Stimulated activated CD4-positive, alpha-beta T cell treated with anti-CD3 and anti-CD28 coated beads, Interleukin-12 subunit alpha, Interleukin-12 subunit beta, amount 100 ng/mL, for 4 hours (primary cell): ENCODE data around the gene ADAMTSL3.
"Not testable (repeated sequence)": the region's sequence is repeated elsewhere in the genome, so short reads cannot be mapped to it uniquely, and the experiment has no call there.

Source experiments
- DNase-seq: peaks from one replicate; pipeline ENCODE4 v3.0.0-alpha.2; 2020

The ADAMTSL3 gene

DNA sequence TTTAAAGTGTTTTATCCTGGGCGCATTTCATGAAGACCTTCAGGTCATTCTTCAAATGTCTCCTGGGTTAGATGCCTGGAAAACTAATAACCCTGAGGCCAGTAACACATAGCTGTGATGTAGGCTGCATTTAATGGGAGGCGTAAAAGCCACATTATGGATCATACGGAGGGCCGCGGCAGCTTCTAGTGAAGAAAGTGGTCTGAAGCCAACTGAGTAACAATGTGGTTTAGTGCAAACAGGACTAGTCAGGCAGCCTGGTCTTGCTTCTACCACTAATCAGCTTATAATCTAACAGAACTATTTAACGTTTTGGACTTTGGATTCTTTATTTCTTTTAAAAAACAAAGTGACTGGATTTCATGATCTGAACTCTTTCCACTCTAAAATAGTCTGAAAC is 54.4 kb downstream of the ADAMTSL3 start:
- no peak for DNase-seq

DNA sequence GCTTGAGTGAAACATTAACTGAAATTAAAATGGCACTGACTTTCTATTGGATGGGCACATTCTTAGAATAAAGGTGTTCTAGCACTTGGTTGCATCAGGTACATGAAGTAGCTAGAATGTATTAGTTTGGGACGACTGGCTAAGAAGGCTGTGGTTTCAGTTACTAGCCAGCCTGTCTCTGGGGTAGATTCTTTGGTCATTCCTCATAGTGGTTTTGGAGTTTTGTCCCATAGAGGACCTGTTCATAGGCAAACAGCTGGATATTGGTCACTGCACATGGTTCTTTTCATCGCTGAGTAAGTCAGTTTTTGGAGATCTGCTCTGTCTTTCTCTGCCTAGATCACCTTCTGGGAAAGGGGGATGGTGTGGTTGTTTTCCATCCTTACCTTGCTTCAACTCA is 55.3 kb downstream of the ADAMTSL3 start:
- no peak for DNase-seq

DNA sequence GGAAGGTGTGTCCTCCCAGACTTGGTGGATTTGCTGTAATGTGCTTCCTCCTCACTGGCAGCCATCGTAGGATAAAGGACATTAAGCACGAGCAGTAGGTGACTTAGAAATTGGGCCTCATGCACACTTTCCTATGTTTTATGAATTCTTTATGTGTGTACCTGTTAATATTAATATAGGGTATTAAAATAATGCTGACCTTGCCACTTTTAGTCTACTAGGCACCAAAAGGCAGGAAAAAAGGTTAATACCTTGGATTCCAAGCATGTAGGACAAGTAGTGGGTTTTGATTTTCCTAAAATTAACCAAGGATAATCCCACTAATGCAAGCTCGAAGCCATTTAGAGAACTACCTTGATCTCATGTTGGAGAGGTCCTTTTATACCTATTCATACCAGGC is 55.9 kb downstream of the ADAMTSL3 start:
- no peak for DNase-seq

DNA sequence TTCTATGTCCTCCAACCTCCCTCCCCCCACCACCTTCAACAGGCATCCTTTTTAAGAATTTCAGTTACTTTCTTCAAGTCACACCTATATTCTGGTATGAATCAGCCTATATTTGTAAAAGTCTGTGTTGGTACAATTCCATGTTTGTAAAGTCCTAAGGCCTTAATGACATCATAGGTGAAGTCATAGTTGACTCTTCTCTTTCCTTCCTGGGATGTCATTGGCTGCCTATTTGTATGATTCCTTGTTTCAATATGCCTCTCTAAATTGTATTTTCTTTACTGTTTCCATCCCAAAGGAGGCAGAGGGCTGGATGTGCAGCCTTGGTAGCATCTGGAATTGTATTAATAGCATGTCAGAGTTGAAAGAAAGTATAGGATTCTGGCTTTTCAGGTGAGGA is 56.5 kb downstream of the ADAMTSL3 start:
- no peak for DNase-seq

DNA sequence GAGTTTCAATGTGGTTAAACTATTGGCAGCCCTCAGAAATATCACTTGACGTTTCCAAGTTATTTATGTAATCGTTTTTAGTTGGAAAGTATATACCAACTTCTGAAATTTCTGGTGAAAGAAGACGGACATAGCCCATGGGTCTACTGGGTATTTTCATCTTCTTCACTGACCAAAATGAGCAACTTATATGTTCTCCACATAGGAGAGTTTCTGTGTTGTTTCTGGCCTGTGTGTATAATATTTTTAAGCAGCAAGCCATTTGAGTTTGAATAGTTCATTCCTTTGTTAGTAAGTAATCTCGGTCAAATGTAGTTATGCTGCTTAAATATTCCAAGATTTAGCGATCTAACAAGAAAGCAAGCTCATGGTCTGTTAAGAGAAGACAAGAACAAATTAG is 57.3 kb downstream of the ADAMTSL3 start:
- no peak for DNase-seq

DNA sequence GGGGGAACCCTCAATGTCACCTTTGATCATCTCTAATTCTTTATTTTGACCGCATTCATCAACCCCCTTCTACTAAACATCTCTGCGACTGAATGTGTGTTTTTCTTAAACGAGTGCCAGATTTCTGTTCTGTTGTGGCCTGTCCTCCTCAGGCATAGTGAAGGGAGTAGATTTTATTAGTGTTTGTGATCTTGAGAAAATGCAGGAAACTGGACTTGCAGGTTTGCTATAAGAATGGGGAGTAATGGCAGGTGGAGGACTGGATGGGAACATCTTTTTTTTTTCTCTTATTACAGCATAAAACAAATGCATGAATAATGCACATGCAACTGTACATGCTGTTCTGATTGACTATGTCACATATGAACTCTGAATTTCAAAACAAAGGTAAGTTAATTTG is 59.3 kb downstream of the ADAMTSL3 start:
- no peak for DNase-seq

DNA sequence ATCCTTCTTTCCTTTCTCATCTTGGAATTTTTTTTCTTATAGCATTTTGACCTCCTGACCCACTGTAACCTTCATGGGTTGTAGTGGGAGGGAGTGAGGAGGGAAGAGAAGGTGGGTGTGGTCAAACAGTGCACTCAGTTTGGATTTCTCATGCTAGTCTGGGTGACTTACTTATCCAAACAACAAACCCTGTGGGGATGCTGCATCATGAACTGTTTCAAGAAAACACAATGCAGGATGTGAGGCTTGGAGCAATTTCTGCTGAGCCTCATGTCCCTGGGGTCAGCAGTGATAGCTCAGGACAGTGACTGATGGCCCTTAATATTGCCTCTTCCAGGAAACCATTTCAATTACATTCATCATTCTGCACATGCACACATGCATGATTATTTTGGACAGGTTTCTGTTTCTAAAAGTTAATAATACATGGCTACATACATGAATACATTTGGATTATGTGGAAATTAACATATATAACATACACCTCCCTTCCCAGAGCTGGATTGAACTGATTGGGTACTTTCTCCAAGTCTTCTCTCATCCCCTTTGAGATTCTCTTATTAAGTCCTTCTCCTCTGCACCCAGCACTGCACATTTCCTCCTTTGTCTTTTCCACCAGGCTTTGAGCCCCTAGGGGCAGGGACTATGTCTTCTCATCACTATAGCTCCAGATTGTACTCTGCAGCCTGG is 61.2 kb downstream of the ADAMTSL3 start:
- no peak for DNase-seq

DNA sequence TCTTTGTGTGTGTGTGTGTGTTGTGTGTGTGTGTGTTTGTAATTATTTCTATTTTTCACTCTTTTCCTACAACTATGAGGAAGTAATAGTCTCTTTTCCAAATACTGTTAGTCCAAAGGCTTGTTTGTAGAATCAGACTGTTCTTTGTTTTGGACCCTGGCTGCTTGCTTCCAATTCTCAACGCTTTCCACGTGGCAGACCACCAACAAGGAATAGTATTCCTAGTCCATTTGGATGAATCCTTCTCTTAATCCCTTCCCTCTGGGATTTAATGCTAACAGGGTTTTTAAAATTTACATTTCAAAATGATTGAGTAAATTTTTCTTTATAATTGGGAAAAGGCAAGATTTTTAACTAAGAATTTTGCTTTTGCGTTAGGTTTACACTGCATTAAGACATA is 62.7 kb downstream of the ADAMTSL3 start:
- no peak for DNase-seq

DNA sequence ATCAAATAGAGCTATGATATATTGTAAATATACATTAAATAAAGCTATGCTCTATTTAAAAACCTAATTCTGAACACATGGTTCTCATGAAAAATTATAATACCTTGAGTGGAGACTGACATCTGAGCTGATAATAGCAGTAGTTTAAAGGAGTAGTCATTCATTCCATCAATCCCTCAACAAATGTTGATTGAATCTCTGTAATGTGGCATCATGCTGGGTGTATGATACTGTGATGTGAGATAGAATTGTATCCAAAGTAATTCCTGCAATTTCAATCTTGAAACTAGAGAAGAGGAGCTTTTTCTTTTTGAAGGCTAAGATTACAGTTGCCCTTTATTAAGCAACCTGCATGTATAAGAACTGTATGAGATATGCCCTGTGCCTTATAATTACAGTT is 63.1 kb downstream of the ADAMTSL3 start:
- DNase-seq: no peak

DNA sequence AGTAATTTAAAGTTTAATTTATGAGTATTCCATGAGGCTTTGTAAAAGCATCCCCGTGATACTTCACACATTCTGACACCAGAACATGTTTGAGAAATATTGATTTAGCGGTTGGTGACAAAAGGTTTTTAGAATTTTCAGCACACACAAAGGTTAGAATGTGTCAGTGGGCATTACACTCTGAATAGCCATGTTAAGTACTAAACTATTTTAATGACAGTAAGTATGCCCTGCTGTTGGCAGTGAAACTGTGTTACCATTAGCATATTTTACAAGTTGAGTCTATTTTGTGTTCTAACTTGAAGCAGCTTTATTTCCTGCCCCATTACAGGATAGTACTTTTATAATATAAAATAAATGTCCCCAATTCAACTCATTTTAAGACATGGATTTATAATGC is 66.5 kb downstream of the ADAMTSL3 start:
- DNase-seq: no peak

DNA sequence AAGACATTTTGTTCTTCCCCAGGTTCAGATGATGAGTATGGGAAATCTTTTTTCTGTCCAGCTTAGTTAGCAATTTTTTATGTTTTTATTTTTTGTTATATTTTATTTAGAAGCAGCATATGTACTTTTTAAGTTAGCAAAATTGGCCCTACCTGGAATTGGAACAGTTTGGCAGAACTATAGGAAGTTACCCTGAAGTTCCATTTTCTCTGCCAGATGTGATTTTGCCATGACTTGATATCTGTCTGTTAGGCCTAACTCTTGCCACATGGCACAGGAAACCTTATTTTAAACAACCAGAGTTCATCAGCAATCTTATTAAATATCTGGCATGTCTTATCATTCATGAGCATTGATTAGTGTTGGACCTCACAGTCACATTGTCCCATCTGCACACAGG is 67.1 kb downstream of the ADAMTSL3 start:
- no peak for DNase-seq

DNA sequence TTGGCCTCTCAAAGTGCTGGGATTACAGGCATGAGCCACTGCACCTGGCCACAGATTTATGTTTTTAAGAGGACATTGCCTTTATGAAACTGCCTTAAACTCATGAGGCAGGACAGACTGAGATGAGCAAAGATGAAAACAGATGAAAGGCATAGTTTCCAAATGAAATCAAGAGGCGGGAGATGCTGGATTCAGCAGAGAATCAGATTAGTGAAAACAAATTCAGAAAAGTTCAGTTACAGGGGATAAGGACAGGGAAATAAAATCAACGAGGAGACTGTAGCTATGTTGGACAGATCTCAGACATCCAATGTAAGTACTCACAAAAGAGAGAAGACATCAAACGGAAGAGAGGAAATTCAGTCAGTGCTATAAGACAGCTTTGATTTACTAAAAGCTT is 68.1 kb downstream of the ADAMTSL3 start:
- no peak for DNase-seq

DNA sequence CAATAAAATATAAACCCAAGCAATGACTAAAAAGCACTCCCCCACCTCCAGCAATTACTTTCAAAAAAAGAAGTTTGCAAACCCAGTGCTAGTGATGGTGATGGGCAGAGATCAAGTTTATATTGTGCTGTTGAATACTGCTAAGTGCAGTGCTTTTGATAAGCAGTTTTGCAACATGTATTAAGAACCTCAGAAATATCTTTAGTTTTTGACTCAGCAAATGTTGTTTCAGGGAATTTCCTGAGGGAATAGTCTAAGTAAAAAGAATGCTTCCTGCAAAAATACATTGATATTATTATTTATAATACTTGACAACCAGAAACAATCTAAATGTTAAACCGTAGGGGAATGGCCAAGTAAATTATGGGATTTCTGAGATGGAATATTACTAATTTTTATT is 69.3 kb downstream of the ADAMTSL3 start:
- DNase-seq: no peak

DNA sequence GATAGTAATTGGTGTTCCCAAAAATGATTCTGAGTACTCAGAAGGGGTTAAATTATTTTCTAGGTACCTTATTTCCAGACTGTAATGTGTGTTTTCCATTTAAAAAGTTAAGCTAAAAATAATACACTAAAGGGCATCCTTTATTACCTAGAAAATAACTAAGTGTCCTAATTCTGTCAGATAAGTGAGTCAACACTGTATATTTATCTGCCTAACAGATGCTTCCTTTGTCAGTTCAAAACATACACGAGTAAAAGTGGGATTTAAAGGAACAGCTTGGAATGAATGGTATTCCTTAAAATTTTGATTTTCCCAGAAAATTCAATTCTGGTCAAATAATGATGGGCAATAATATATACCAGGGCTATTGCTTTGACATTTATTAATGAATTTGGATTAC is 78.3 kb downstream of the ADAMTSL3 start:
- DNase-seq: no peak

DNA sequence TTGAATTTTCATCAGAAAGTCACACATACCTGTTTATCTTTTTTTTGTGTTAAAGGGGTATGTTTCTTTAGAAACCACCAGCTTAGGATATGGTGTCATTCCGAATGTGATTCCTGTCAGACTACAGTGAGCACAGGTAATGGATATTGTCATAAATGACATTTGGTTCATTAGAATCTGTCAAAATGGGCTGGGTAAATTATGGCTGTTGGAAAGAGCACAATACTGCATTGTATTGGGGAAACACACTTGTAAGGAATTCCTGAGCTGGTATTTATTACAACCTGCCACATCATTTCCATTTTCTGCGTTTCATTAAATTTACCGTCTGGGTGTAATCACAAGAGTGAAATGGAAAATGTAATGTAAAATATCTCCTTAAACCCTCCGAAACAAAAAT is 78.8 kb downstream of the ADAMTSL3 start:
- DNase-seq: no peak

DNA sequence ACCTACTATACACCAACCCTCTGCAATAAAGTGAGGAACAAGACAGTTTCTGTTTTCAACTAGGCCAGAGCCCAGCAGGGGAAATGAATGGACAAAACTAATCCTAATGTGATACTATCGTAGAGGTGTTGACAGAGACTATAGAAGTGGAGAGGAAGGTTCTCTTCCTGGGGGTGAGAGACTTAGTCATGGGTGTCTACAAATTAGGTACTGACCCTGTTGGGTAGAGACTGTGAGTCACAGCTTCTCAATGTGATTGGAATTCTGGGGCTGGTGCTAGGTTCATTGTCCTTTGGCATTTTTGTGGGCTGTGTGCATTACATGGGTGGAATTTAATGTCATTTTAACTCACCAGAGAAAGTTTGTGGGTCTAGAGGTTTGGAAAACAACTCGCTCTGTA is 79.3 kb downstream of the ADAMTSL3 start:
- DNase-seq: no peak

DNA sequence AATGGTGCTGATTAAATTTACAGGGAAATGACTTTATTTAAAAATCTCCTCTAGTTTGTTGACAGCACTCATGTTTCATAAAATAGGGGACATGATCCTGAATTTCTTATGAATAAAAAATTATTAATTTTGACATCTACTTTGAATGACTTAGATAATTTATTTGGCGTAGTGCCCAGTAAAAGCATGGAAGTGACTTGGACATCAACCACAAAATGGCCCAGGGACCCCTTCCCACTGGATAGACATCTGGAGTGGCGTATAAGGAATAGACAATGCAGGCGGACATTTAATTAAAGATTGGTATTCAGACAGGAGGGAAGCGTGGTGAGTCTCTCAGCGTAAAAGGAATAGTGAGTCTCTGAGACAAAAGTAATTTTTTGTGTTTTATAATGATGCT is 79.8 kb downstream of the ADAMTSL3 start:
- DNase-seq: no peak

DNA sequence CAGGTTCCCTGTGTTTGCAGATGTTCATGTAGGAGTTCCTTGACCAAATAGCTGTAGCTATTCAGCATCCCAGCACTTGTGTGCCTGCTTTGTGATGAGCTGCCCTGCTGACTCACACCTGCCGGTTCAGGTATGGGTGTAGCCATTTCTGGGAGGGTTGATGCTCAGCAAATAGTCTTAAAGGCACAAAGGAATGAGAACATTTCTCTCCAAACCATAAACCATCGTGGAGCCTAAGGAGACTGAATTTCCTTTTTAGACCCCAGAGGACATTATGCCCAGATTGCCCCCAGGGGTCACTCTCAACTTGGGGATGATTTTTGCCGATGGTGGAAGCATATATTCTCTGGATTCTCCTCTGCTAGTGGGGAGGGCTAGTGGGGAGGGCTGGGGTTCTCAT is 80.6 kb downstream of the ADAMTSL3 start:
- DNase-seq: no peak

DNA sequence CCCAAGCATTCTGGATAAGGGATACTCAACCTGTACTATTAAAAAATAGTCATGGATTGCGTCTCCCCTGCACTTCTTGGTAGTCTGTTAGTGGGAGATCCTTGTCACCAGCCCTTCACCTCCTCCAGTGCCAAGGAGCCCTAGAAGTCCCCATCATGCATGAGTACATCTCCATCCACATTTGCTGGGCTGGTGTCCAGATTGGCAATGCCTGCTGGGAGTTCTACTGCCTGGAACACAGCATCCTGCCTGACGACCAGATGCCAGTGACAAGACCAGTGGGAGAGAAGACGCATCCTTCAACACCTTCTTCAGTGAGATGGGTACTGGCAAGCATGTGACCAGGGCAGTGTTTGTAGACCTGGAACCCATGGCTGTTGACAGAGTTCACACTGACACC is 85.7 kb downstream of the ADAMTSL3 start:
- DNase-seq: no peak

DNA sequence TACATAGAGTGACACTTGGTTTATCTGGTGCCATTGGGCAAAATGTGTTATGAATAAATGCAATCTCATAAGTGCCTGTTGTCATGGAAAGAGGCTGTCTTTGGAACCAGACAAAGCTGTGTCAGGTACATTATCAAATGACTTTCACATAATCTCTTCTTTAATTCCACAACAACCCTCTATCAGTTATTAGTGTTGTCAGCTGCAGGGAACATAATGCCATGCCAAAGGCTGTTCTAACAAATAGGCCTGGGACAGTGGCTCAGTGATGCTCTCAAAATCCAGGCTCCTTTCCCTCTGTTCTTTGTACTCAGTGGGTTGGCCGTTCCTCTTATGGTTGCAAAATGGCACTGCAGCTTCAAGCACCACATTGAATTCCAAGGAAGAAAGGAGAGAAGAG is 91.8 kb downstream of the ADAMTSL3 start:
- no peak for DNase-seq

DNA sequence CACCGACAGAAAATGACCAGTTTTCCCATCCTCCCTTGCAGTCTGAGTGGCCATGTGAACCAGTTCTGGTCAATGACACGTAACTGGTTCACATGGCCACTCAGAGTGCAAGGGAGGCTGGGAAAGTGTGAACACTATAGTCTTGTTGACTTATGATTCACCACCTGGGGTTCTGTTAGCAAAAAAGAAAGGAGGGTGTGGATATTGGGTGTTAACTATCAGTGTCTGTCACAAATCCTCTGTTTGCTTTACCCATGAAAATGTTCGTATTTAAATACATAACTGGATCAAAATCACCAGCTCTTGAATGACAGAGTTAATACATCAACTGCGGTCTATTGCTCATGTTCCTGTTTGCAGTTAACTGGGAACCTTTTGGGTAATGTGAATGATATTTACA is 92.3 kb downstream of the ADAMTSL3 start:
- no peak for DNase-seq

DNA sequence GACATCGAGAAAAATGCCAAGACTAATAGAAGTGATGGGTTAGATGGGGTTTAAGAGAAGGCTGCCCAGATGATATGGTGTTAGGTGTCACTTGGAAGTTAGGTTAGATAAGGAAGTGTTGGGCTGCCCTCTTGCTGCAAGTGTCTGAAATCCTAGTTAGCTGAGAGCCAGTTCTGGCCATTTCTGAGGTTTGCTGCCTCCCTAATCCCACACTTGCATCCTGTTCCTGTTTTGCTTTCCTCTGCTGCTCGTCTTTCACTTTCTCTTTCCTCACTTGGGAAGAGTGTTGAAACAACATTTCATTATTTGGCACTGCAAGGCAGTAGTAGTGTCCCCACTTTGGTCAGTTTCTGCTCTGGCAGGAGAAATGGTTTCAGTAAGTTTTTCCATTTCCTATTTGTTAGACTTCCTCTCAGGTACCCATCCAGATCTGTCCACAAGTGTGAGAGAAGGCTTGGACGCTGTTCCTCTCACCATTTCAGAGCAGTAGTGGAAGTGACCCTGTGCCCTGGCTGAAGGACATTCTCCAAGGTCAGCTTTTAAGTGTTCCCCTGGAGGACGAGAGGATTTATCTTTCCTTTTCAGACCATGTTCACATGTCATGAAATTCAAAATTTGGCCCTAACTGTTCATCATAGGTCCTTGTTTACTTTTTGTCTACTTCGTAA is 93.3 kb downstream of the ADAMTSL3 start:
- DNase-seq: no peak

DNA sequence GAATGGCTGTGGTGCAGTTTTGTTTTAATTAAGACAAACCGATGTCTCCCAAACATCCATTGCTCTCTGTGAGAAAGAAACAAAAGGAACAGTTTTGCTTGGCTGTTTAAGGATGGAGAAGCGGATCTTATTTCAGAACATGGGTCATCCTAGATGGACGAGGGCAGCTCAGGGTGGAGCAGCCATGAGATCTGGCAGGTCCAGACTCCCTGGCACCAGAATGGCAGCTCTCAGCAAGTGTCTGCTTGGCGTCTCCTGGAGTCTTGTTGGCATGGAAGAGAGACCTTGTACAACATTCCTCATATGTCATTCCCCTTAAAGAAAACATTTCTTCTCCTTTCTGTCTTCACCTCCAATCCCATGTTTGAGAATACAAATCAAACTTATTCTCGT is 93.8 kb downstream of the ADAMTSL3 start:
- no peak for DNase-seq

DNA sequence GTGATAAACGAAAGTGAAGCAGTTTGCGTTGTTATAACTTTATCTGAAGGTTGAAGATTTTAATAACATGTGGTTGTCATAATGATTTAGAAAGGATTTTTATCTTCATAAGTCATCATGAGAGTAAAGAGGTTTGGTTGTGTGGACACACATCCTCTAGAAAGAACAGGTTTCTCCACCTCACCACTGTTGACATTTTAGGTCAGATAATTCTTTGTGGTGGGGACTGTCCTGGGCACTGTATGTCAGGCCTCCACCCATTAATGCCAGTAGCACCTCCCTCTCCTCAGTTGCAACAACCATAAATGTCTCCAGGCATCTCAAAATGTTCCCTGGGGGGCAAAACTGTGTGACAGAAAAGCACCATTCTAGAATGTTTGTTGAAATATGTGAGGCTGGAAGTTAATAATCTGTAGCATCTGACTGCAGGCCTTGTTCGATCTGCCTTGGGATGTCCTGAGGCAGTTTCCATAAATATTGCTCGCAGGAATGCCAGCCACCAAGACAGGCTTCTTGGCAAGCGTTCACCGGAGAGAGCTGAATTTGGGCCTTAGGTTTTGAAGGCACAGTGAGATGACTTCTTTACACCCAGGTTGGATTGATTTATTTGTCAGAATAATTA is 100.1 kb downstream of the ADAMTSL3 start:
- DNase-seq: no peak

DNA sequence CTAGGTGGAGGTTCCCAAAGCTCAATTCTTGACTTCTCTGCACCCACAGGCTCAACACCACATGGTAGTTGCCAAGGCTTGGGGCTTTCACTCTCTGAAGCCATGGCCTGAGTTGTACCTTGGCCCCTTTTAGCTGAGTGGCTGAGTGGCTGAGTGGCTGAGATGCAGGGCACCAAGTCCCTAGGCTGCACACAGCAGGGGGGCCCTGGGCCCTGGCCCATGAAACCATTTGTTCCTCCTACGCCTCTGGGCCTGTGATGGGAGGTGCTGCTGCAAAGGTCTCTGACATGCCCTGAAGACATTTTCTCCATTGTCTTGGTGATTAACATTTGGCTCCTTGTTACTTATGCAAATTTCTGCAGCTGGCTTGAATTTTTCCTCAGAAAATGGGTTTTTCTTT is 103.4 kb downstream of the ADAMTSL3 start:
- not testable (repeated sequence) for DNase-seq
